Amygdala (tissue), 56 donors: Measurements from ENCODE around the gene CNOT6L.
"Not testable (repeated sequence)": the region's sequence is repeated elsewhere in the genome, so short reads cannot be mapped to it uniquely, and the experiment has no call there.

Source experiments
- DNase-seq, 56 donors: peaks; one replicate each; lab custom pipeline; 2025; lab: John Stamatoyannopoulos, UW

The CNOT6L gene

GRCh38 chr4:77818602-77819403 is at the start of gene CNOT6L:
CNOT6L (minus strand) TSS chr4:77819368; CDS start chr4:77819308, 60 bp downstream.
- DNase-seq = peak in 52 of 56 donors; percentile 4 to 77 (median 58)

- DNase-seq = no peak
Measured at GRCh38 chr4:77865259-77865658, 46.1 kb upstream of the CNOT6L start.

GRCh38 chr4:77863341-77863740 is 44.2 kb upstream of the CNOT6L start:
- not testable (repeated sequence) for DNase-seq

GRCh38 chr4:77862478-77863216 is 43.5 kb upstream of the CNOT6L start, which contains the start of gene MRPL1:
MRPL1 (plus strand) TSS chr4:77862830; CDS start chr4:77862849, 19 bp downstream.
- DNase-seq = peak; percentile 20 to 95 (median 80)

GRCh38 chr4:77861495-77861894 is 42.3 kb upstream of the CNOT6L start:
- DNase-seq = no peak

- DNase-seq = peak in 1 of 56 donors; percentile 14
Measured at GRCh38 chr4:77859256-77859655, 40.1 kb upstream of the CNOT6L start.

- DNase-seq = no peak
Measured at GRCh38 chr4:77856152-77856551, 37.0 kb upstream of the CNOT6L start.

- DNase-seq = no peak
Measured at GRCh38 chr4:77854431-77855111, 35.4 kb upstream of the CNOT6L start.

GRCh38 chr4:77852892-77853495 is 33.8 kb upstream of the CNOT6L start:
- DNase-seq = no peak

GRCh38 chr4:77849278-77849965 is 30.3 kb upstream of the CNOT6L start:
- DNase-seq = no peak

GRCh38 chr4:77848508-77848907 is 29.3 kb upstream of the CNOT6L start:
- no peak for DNase-seq

GRCh38 chr4:77845929-77846328 is 26.8 kb upstream of the CNOT6L start:
- no peak for DNase-seq

- no peak for DNase-seq
Measured at GRCh38 chr4:77845400-77845799, 26.2 kb upstream of the CNOT6L start.

- DNase-seq = no peak
Measured at GRCh38 chr4:77844363-77844762, 25.2 kb upstream of the CNOT6L start.

- DNase-seq = no peak
Measured at GRCh38 chr4:77843628-77844027, 24.5 kb upstream of the CNOT6L start.

- no peak for DNase-seq
Measured at GRCh38 chr4:77834403-77834802, 15.2 kb upstream of the CNOT6L start.

GRCh38 chr4:77833126-77833724 is 14.1 kb upstream of the CNOT6L start:
- DNase-seq = no peak

GRCh38 chr4:77827343-77827742 is 8.2 kb upstream of the CNOT6L start:
- no peak for DNase-seq

GRCh38 chr4:77826275-77826674 is 7.1 kb upstream of the CNOT6L start:
- no peak for DNase-seq

- DNase-seq = no peak
Measured at GRCh38 chr4:77821775-77822174, 2.6 kb upstream of the CNOT6L start.
